H1 (cell line): ENCODE results near the gene SEMA3D. TPM values are rescaled to one million over a fixed set of nuclear protein-coding genes. Genes with fewer than 3 reads are reported as not detected.

Source experiments
- CTCF ChIA-PET: fragments of 300-600 bp; sonication (Branson Sonifier 250); formaldehyde crosslinking; loops from one replicate; lab custom pipeline; 2021; ENCODE audit not compliant: partially characterized antibody; lab: Charles Lee
- POLR2A ChIA-PET: fragments of 300-600 bp; sonication (Branson Sonifier 250); formaldehyde crosslinking; loops from one replicate; lab custom pipeline; 2021; ENCODE audit warnings: inconsistent platforms; ENCODE audit not compliant: partially characterized antibody; lab: Charles Lee
- DNase-seq, 2 experiments: peaks; one replicate each; pipeline versions ENCODE4 v3.0.0 to v3.0.0-alpha.2; 2010 to 2022; ENCODE audit warnings: low spot score in 2 of 2, low read depth in 1 of 2, mixed read lengths in 1 of 2
- FAIRE-seq: peaks from 2 replicates; lab custom pipeline; 2011; peaks lifted over from hg19 to GRCh38; lab: Jason Lieb, UNC
- H2AFZ ChIP-seq: 2 replicates; pipeline ENCODE4 v1.8.1; 2012; ENCODE audit warnings: low read length, inconsistent platforms
- H2AK5ac ChIP-seq: 2 replicates; pipeline ENCODE4 v1.6.1; 2013; ENCODE audit warnings: low read depth, low read length
- H2BK120ac ChIP-seq: replicated peaks from 2 replicates; pipeline ENCODE3; 2013; ENCODE audit warnings: low read depth, low read length, inconsistent platforms
- H2BK12ac ChIP-seq: 2 replicates; pipeline ENCODE4 v1.6.1; 2013; ENCODE audit warnings: low read depth, low read length
- H2BK15ac ChIP-seq: 2 replicates; pipeline ENCODE4 v1.6.1; 2013; ENCODE audit warnings: low read length
- H2BK20ac ChIP-seq: 2 replicates; pipeline ENCODE4 v1.6.1; 2013; ENCODE audit warnings: low read length
- H2BK5ac ChIP-seq: 2 replicates; pipeline ENCODE4 v1.6.1; 2013; ENCODE audit warnings: low read depth, low read length
- H3K14ac ChIP-seq: 2 replicates; pipeline ENCODE4 v1.6.1; 2013; ENCODE audit warnings: inconsistent platforms; ENCODE audit not compliant: insufficient read length
- H3K18ac ChIP-seq: 2 replicates; pipeline ENCODE4 v1.6.1; 2013; ENCODE audit warnings: low read length; ENCODE audit errors: extremely low read depth
- H3K23ac ChIP-seq: 2 replicates; pipeline ENCODE4 v1.6.1; 2013; ENCODE audit warnings: inconsistent platforms; ENCODE audit not compliant: insufficient read length
- H3K23me2 ChIP-seq: 2 replicates; pipeline ENCODE4 v1.6.1; 2013; ENCODE audit warnings: low read depth, low read length
- H3K27ac ChIP-seq: 2 replicates; pipeline ENCODE4 v1.6.1; 2011; ENCODE audit warnings: low read depth, low read length, inconsistent platforms
- H3K27me3 ChIP-seq, 4 experiments: replicated peaks in 1 of 4; 1 replicate in 1 of 4; 2 replicates in 3 of 4; pipeline versions ENCODE4 v1.6.1 to v1.8.1; 2011 to 2013; ENCODE audit warnings: low read length in 3 of 4, mild to moderate bottlenecking in 3 of 4, inconsistent platforms in 2 of 4, mixed read lengths in 2 of 4, moderate library complexity in 1 of 4; ENCODE audit not compliant: control insufficient read depth in 3 of 4, insufficient read depth in 3 of 4; ENCODE audit errors: extremely low read depth in 1 of 4
- H3K36me3 ChIP-seq, 4 experiments: 2 replicates each; pipeline versions ENCODE4 v1.6.1 to v1.8.1; 2011 to 2013; ENCODE audit warnings: mild to moderate bottlenecking in 4 of 4, low read length in 3 of 4, moderate library complexity in 2 of 4, control low read depth in 1 of 4, inconsistent platforms in 1 of 4; ENCODE audit not compliant: insufficient read depth in 4 of 4, control insufficient read depth in 2 of 4
- H3K4ac ChIP-seq: replicated peaks from 2 replicates; pipeline ENCODE3; 2013; ENCODE audit warnings: low read length, low read depth, mixed read lengths, inconsistent platforms; ENCODE audit not compliant: insufficient read length
- H3K4me1 ChIP-seq, 4 experiments: replicated peaks in 1 of 4; 1 replicate in 1 of 4; 2 replicates in 3 of 4; pipeline versions ENCODE4 v1.6.1 to v1.8.1; 2011 to 2013; ENCODE audit warnings: low read length in 3 of 4, inconsistent platforms in 2 of 4, mixed read lengths in 1 of 4; ENCODE audit not compliant: insufficient read depth in 4 of 4, control insufficient read depth in 3 of 4
- H3K4me2 ChIP-seq, 2 experiments: 2 replicates each; pipeline versions ENCODE4 v1.6.1 to v1.8.1; 2011 to 2013; ENCODE audit warnings: low read depth in 2 of 2, low read length in 2 of 2, control low read depth in 1 of 2, inconsistent platforms in 1 of 2, mild to moderate bottlenecking in 1 of 2; ENCODE audit not compliant: insufficient read depth in 1 of 2
- H3K4me3 ChIP-seq, 4 experiments: fragments of 200-600, 300-600 bp in 1 of 4; sonication (generic), shearing (Covaris generic), sonication (Bioruptor Twin) in 1 of 4; 2 replicates each; pipeline versions ENCODE4 v1.5.1 to v1.8.1; 2011 to 2016; ENCODE audit warnings: low read length in 4 of 4, low read depth in 3 of 4, control low read depth in 2 of 4, inconsistent platforms in 2 of 4, mild to moderate bottlenecking in 2 of 4, mixed read lengths in 1 of 4, moderate library complexity in 1 of 4; ENCODE audit not compliant: insufficient read depth in 2 of 4; ENCODE audit errors: extremely low read depth in 1 of 4
- H3K56ac ChIP-seq: replicated peaks from 2 replicates; pipeline ENCODE3; 2013; ENCODE audit warnings: low read depth, mild to moderate bottlenecking, mixed read lengths, low read length, inconsistent platforms; ENCODE audit not compliant: insufficient read length
- H3K79me1 ChIP-seq: 2 replicates; pipeline ENCODE4 v1.6.1; 2013; ENCODE audit warnings: low read depth, low read length, control low read depth
- H3K79me2 ChIP-seq, 2 experiments: 2 replicates each; pipeline versions ENCODE4 v1.6.1 to v1.8.1; 2012 to 2013; ENCODE audit warnings: low read length in 2 of 2, mild to moderate bottlenecking in 2 of 2, inconsistent platforms in 1 of 2; ENCODE audit not compliant: insufficient read depth in 2 of 2, control insufficient read depth in 1 of 2
- H3K9ac ChIP-seq, 4 experiments: replicated peaks in 1 of 4; 1 replicate in 1 of 4; 2 replicates in 3 of 4; pipeline versions ENCODE4 v1.6.1 to v1.8.1; 2011 to 2013; ENCODE audit warnings: low read depth in 3 of 4, low read length in 3 of 4, control low read depth in 2 of 4, mild to moderate bottlenecking in 2 of 4, moderate library complexity in 2 of 4, inconsistent platforms in 1 of 4; ENCODE audit errors: extremely low read depth in 1 of 4
- H3K9me3 ChIP-seq, 2 experiments: 2 replicates each; pipeline versions ENCODE4 v1.6.1 to v1.8.1; 2012 to 2013; ENCODE audit warnings: mild to moderate bottlenecking in 2 of 2, moderate library complexity in 2 of 2, control low read depth in 1 of 2, inconsistent platforms in 1 of 2, low read depth in 1 of 2, low read length in 1 of 2, mixed read lengths in 1 of 2; ENCODE audit not compliant: insufficient read depth in 2 of 2
- H4K20me1 ChIP-seq, 2 experiments: replicated peaks in 1 of 2; 2 replicates each; pipeline versions ENCODE3 to v1.8.1; 2011 to 2013; ENCODE audit warnings: inconsistent platforms in 2 of 2, low read length in 2 of 2, mild to moderate bottlenecking in 1 of 2; ENCODE audit not compliant: insufficient read depth in 2 of 2, control insufficient read depth in 1 of 2
- H4K5ac ChIP-seq: 2 replicates; pipeline ENCODE4 v1.6.1; 2013; ENCODE audit warnings: low read length, low read depth, mixed read lengths, inconsistent platforms; ENCODE audit not compliant: insufficient read length
- H4K8ac ChIP-seq: 2 replicates; pipeline ENCODE4 v1.8.0; 2013; ENCODE audit warnings: mild to moderate bottlenecking, moderate library complexity, low read length, inconsistent platforms; ENCODE audit not compliant: insufficient read depth; ENCODE audit errors: extremely low read depth
- H4K91ac ChIP-seq: replicated peaks from 2 replicates; pipeline ENCODE3; 2013; ENCODE audit warnings: low read length, mixed read lengths, inconsistent platforms; ENCODE audit not compliant: insufficient read length
- CTCF ChIP-seq, 3 experiments: IDR thresholded peaks; 1 replicate in 2 of 3; 2 replicates in 1 of 3; pipeline versions ENCODE4 v1.5.1 to v1.6.1; 2011; ENCODE audit warnings: low read length in 3 of 3, mild to moderate bottlenecking in 3 of 3, inconsistent platforms in 2 of 3, low read depth in 1 of 3, moderate library complexity in 1 of 3; ENCODE audit not compliant: insufficient read depth in 1 of 3; ENCODE audit errors: control extremely low read depth in 1 of 3
- RAD21 ChIP-seq, 2 experiments: IDR thresholded peaks in 1 of 2; conservative IDR thresholded peaks in 1 of 2; 2 replicates each; pipeline ENCODE4 v1.6.1; 2011; ENCODE audit warnings: low read depth in 2 of 2, low read length in 2 of 2, improper control_type of control experiment in 1 of 2, inconsistent platforms in 1 of 2, mild to moderate bottlenecking in 1 of 2, moderate library complexity in 1 of 2
- SIN3A ChIP-seq, 2 experiments: IDR thresholded peaks in 1 of 2; conservative IDR thresholded peaks in 1 of 2; 2 replicates each; pipeline ENCODE4 v1.6.1; 2011 to 2012; ENCODE audit warnings: low read length in 2 of 2, improper control_type of control experiment in 1 of 2, low read depth in 1 of 2, mild to moderate bottlenecking in 1 of 2
- WGBS, 2 experiments: shearing (Covaris generic) in 1 of 2; methylation state at CpG; one replicate each; pipeline versions ENCODE4 v1.1.6 to v1.1.7; 2013 to 2015; ENCODE audit warnings: low lambda C conversion rate in 2 of 2, mixed read lengths in 2 of 2, inconsistent platforms in 1 of 2, low coverage in 1 of 2, missing lambda C conversion rate in 1 of 2; ENCODE audit not compliant: insufficient replicate concordance in 2 of 2, insufficient coverage in 1 of 2, insufficient read length in 1 of 2; ENCODE audit errors: extremely low coverage in 1 of 2, missing lambda C conversion rate in 1 of 2; 5-methylcytosine and 5-hydroxymethylcytosine counted together
- polyA plus RNA-seq, 7 experiments: library from polyadenylated mRNA; depleted of rRNA in 3 of 7; stranded (reverse) in 5 of 7; unstranded in 2 of 7; fragments of >200 nt in 5 of 7; fragments of 200-250 nt in 2 of 7; gene quantifications; 1 replicate in 5 of 7; 2 replicates in 1 of 7; 4 replicates in 1 of 7; pipeline versions ENCODE4 v1.2.1 to v1.2.3, GENCODE V29; 2011 to 2013; ENCODE audit warnings: missing spikeins in 2 of 7, mixed read lengths in 2 of 7
- total RNA-seq: library from RNA; stranded (reverse); fragmentation: NEBNext Ultra II Directional; extraction: Animal tissue kit (Norgen Biotek cat#: 25700); gene quantifications from 2 replicates; pipeline ENCODE4 v1.2.1, GENCODE V29; 2021

SEMA3D gene
- total and polyA plus RNA-seq, 2 of the 8 experiments (the other 6 are each of a cell fraction or from before 2014, with no cell fraction given): 1.6 to 3.5 TPM

GRCh38 chr7:85021101-85021704 is 165.7 kb downstream of the SEMA3D start:
- POLR2A ChIA-PET: no interaction called here

More at GRCh38 chr7:85021101-85021704, 165.7 kb downstream of the SEMA3D start:
- no peak overlapping the region for H3K23ac ChIP-seq
- H4K91ac ChIP-seq: no peak overlapping the region
- H3K4me3 ChIP-seq: no peak overlapping the region
- WGBS, 2 experiments: 93% methylated on average over 4 of the region's 4 CpGs; no CpG with 5 or more reads in 1 of the 2 experiments
- H2AFZ ChIP-seq: no peak overlapping the region
- no peak overlapping the region for H4K5ac ChIP-seq
- no peak overlapping the region for H2BK20ac ChIP-seq
- H3K23me2 ChIP-seq: no peaks in the 10 kb centered on the region
- H3K4me1 ChIP-seq: peaks cover 0 to 10% (median 0%) of the 10 kb centered on the region in 4 experiments; a peak in 1 of 7 replicates
- no peaks in the 10 kb centered on the region for H4K20me1 ChIP-seq
- no peak overlapping the region for H2BK15ac ChIP-seq
- no peak overlapping the region for H3K4me2 ChIP-seq
- no peak overlapping the region for H4K8ac ChIP-seq
- no peak overlapping the region for H3K9ac ChIP-seq
- no peaks in the 10 kb centered on the region for H3K9me3 ChIP-seq
- TF ChIP-seq CTCF (IDR thresholded peaks at IDR 0.05; ENCODE audit: control extremely low read depth in 1 of 3, insufficient read depth in 1 of 3, low read depth in 1 of 3, low read length in 3 of 3) (peak in 2 of 3 experiments; percentile 9 to 44; a peak in 2 of 4 replicates), RAD21 (IDR thresholded peaks at IDR 0.05 in 1 of 2, conservative IDR thresholded peaks at IDR 0.05 in 1 of 2; ENCODE audit: low read depth in 2 of 2, low read length in 2 of 2) (peak; percentile 61), SIN3A (conservative IDR thresholded peaks at IDR 0.05 in 1 of 2, IDR thresholded peaks at IDR 0.05 in 1 of 2; ENCODE audit: low read depth in 1 of 2, low read length in 2 of 2) (no peak)
- H3K36me3 ChIP-seq: no peaks in the 10 kb centered on the region
- FAIRE-seq (no peak), DNase-seq (no peak)
- H2BK120ac ChIP-seq: no peak overlapping the region
- no peak overlapping the region for H3K27ac ChIP-seq
- H3K56ac ChIP-seq: no peak overlapping the region
- no peak overlapping the region for H2AK5ac ChIP-seq
- CTCF ChIA-PET: interaction anchor here (0.6 to 10.9 kb wide), 9 partner anchors 107 to 1089 kb away, joined by 3 to 134 read pairs (median 4); no protein-coding TSS in a partner anchor
- no peak overlapping the region for H2BK12ac ChIP-seq
- no peaks in the 10 kb centered on the region for H3K27me3 ChIP-seq
- H3K4ac ChIP-seq: no peak overlapping the region
- H3K79me2 ChIP-seq: no peaks in the 10 kb centered on the region
- no peaks in the 10 kb centered on the region for H3K79me1 ChIP-seq
- H2BK5ac ChIP-seq: no peak overlapping the region
- H3K18ac ChIP-seq: no peak overlapping the region
- no peak overlapping the region for H3K14ac ChIP-seq
